Nasal cavity respiratory epithelium epithelial cell of viscerocranial mucosa (primary cell): ENCODE results near the gene HERPUD2. TPM values are rescaled to one million over a fixed set of nuclear protein-coding genes. Genes with fewer than 3 reads are reported as not detected.

Source experiments
- total RNA-seq: library from RNA; depleted of rRNA; stranded (reverse); fragments of >200 nt; gene quantifications from 2 replicates; pipeline ENCODE4 v1.2.3, GENCODE V29; 2014

Gene HERPUD2, protein sequence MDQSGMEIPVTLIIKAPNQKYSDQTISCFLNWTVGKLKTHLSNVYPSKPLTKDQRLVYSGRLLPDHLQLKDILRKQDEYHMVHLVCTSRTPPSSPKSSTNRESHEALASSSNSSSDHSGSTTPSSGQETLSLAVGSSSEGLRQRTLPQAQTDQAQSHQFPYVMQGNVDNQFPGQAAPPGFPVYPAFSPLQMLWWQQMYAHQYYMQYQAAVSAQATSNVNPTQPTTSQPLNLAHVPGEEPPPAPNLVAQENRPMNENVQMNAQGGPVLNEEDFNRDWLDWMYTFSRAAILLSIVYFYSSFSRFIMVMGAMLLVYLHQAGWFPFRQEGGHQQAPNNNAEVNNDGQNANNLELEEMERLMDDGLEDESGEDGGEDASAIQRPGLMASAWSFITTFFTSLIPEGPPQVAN
- total RNA-seq = 41.2 and 47.5 TPM in 2 replicates

DNA sequence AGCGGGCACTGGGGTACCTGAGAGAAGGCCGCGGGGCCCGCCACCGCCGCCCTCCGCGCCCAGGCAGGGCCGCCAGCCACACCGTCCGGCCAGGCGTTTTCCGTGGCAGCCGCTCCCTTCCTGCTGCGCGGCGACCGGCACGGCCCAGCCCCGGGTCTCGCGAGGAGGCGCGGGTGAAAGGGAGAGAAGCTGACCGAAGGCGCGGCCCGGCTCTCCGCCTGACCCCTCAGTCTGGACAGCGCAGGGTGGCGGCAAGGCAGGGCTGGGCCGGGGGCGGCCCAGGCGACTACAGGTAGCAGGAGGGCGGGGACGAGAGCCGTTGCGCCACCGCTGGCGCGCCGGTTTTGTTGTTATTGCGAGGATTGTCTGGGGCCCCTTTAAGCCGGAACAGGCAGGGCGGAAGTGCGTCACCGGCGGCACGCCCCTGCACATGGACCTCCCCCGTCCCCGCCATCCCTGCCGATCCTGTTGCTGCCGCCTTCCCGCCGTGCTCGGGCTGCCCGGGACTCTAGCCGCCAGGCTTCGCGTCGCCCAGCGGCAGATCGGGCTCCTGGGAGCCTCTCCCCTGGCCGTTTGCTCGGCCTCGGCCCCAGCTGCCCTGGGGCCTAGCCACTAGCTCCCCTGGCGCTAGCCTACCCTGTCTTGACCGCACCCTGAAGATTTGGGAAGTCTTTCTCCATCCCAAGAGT lies at the start of gene HERPUD2:
Gene HERPUD2, minus strand, starts transcription at position 352 of the 689 bp plus-strand sequence. CDS start 805 bp downstream, outside the sequence.

Other genes starting within 250 kb of the HERPUD2 start
- gene SEPTIN7, start 105.9 kb upstream of the HERPUD2 start, total RNA-seq = 65.6 and 220 TPM in 2 replicates